ENCODE results near the gene BICC1. TPM values are rescaled to one million over a fixed set of nuclear protein-coding genes. Genes with fewer than 3 reads are reported as not detected.

The BICC1 gene
- total and polyA plus RNA-seq, 2 of the 4 experiments (the other 2 are of a cell fraction): 5.7 to 42.5 TPM

DNA sequence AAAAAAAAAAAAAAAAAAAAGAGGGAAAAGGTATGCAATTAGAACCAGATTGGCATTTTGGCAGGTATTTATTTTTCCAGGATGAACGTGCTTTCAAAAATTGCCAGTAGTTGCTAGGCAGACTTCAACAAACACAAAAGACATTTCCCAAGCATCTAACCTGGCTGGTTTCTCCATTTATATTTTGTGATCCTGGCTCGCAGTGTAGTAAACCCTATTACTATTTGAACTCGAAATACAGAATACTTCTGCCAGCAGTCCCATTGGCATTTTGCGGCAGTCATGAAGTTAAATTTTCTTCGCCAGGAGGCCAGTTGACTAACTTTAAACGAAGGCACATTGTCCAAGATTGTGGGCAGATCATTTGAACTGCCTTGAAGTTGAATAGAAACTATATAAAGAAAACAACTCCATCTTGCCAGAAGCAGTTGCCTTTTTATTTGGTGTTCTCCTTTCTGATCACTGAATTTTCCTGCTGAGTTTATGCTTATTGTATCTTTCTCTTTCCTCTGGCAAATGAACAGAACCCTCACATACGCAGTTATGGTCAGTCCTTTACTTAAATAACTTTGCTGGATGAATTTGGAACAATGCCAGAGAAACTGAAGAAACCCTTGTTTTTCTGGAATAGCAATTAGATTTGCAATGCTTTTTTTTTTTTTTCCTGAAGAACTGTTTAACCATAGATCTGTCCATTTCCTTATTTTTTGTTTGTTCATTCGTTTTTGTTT, 132.9 kb downstream of the BICC1 start:
- in situ Hi-C loops (cut with MboI; ENCODE audit: low sequenced_read_pairs) (no loop called here), dilution Hi-C loops (cut with HindIII; ENCODE audit: low sequenced_read_pairs, unreplicated experiment) (no loop called here), intact Hi-C loops (cut with micrococcal nuclease) (loop anchor here (5.0 kb wide), 1 partner anchor 112 kb away; no protein-coding TSS in a partner anchor)
- no TSS peak for BruUV-seq (replicated peaks)
- H3K36me3 ChIP-seq (ENCODE audit: control insufficient read depth, insufficient read depth, low read length): 0 out of 2 replicates have a peak, but pooled peaks cover 2% of the 10 kb centered on the region
- no peak overlapping the region for H2BK120ac ChIP-seq (ENCODE audit: low read depth, low read length)
- H3K27me3 ChIP-seq (ENCODE audit: control insufficient read depth, insufficient read depth, low read length): no peaks in the 10 kb centered on the region
- no peak for DNase-seq
- H3K4me2 ChIP-seq (ENCODE audit: low read depth, low read length): no peak overlapping the region
- H3K4me1 ChIP-seq (ENCODE audit: control insufficient read depth, insufficient read depth, low read length): peaks cover 16% of the 10 kb centered on the region; the same call in 1 of the 2 replicates
- H2AFZ ChIP-seq (replicated peaks; ENCODE audit: low read length, poor library complexity): no peak overlapping the region
- H2BK20ac ChIP-seq (ENCODE audit: low read depth, low read length): no peak overlapping the region
- no peak for ATAC-seq (ENCODE audit: low read depth)
- no peak overlapping the region for H3K23ac ChIP-seq (ENCODE audit: low read depth, low read length)
- no peak overlapping the region for H3K9ac ChIP-seq (ENCODE audit: low read depth, low read length)
- H4K8ac ChIP-seq (ENCODE audit: low read depth in 2 of 2, low read length in 2 of 2): no peak overlapping the region
- CTCF ChIA-PET: interaction anchor here (0.7 to 1.7 kb wide), 2 partner anchors 111 to 115 kb away, joined by 3 to 4 read pairs; no protein-coding TSS in a partner anchor
- H4K5ac ChIP-seq (ENCODE audit: low read depth, low read length): no peak overlapping the region
- peaks cover 34 to 48% of the 10 kb centered on the region in 2 experiments for H3K79me1 ChIP-seq (ENCODE audit: low read depth in 1 of 2, low read length in 2 of 2)
- no peak overlapping the region for H2BK15ac ChIP-seq (ENCODE audit: low read depth, low read length)
- no peak overlapping the region for H2BK5ac ChIP-seq (ENCODE audit: low read depth, low read length, poor library complexity, severe bottlenecking)
- no peak overlapping the region; the same call in 1 of the 2 replicates for H3K18ac ChIP-seq (ENCODE audit: low read depth, low read length)
- H4K20me1 ChIP-seq (ENCODE audit: insufficient read depth, low read length): peaks cover 3% of the 10 kb centered on the region; the same call in 1 of the 2 replicates
- H4K91ac ChIP-seq (ENCODE audit: insufficient read depth, low read depth, low read length): no peak overlapping the region
- no peak overlapping the region for H3K4ac ChIP-seq (ENCODE audit: low read depth, low read length)
- H2AK5ac ChIP-seq (ENCODE audit: low read depth, low read length): no peak overlapping the region
- WGBS, 2 experiments (ENCODE audit: extremely low coverage in 2 of 2, insufficient read length in 1 of 2): no CpG with 5 or more reads among the region's 8 CpGs
- H3K9me1 ChIP-seq (ENCODE audit: insufficient read depth, low read length): peaks cover 10% of the 10 kb centered on the region; the same call in 1 of the 2 replicates
- no peak overlapping the region for H3K4me3 ChIP-seq (ENCODE audit: insufficient read depth, low read depth, low read length)
- H3K14ac ChIP-seq (replicated peaks; ENCODE audit: low read depth, low read length): no peak overlapping the region
- no peaks in the 10 kb centered on the region for H3K9me3 ChIP-seq (ENCODE audit: control insufficient read depth, insufficient read depth, low read length)
- no peak overlapping the region for H2AK9ac ChIP-seq (replicated peaks; ENCODE audit: low read depth, low read length, poor library complexity)
- no peak overlapping the region for H3K27ac ChIP-seq (ENCODE audit: insufficient read depth, low read length)
- POLR2A ChIA-PET (ENCODE audit: unreplicated experiment): no interaction called here
- H3K56ac ChIP-seq (ENCODE audit: extremely low read depth, insufficient read depth, low read length): no peak overlapping the region
- TF ChIP-seq RAD21 (IDR thresholded peaks at IDR 0.05; ENCODE audit: low read length): no peak
- TF ChIP-seq NFE2L2 (IDR thresholded peaks at IDR 0.05; ENCODE audit: low read depth, low read length): no peak
- no peak for TF ChIP-seq POLR2A (IDR thresholded peaks at IDR 0.05; ENCODE audit: low read depth, low read length)
- TF ChIP-seq RCOR1 (IDR thresholded peaks at IDR 0.05; ENCODE audit: insufficient replicate concordance, low read length): no peak
- no peak for TF ChIP-seq MAFK (IDR thresholded peaks at IDR 0.05; ENCODE audit: low read depth, low read length)
- TF ChIP-seq CTCF (conservative IDR thresholded peaks at IDR 0.05; ENCODE audit: low read depth, low read length): no peak
- no peak for TF ChIP-seq BHLHE40 (IDR thresholded peaks at IDR 0.05; ENCODE audit: low read depth, low read length)
- no peak for TF ChIP-seq FOS (IDR thresholded peaks at IDR 0.05; ENCODE audit: low read depth, low read length)
- no peak for TF ChIP-seq USF2 (IDR thresholded peaks at IDR 0.05; ENCODE audit: low read depth, low read length)
- TF ChIP-seq MAZ (IDR thresholded peaks at IDR 0.05; ENCODE audit: borderline replicate concordance, low read depth, low read length): no peak
- no peak for TF ChIP-seq CEBPB (IDR thresholded peaks at IDR 0.05; ENCODE audit: low read depth, low read length)
- TF ChIP-seq MXI1 (IDR thresholded peaks at IDR 0.05; ENCODE audit: borderline replicate concordance, low read depth, low read length): no peak
- no peak for TF ChIP-seq SMC3 (IDR thresholded peaks at IDR 0.05; ENCODE audit: low read depth, low read length)
- TF ChIP-seq RFX5 (IDR thresholded peaks at IDR 0.05; ENCODE audit: low read depth, low read length): no peak
- TF ChIP-seq, protein P1, sequence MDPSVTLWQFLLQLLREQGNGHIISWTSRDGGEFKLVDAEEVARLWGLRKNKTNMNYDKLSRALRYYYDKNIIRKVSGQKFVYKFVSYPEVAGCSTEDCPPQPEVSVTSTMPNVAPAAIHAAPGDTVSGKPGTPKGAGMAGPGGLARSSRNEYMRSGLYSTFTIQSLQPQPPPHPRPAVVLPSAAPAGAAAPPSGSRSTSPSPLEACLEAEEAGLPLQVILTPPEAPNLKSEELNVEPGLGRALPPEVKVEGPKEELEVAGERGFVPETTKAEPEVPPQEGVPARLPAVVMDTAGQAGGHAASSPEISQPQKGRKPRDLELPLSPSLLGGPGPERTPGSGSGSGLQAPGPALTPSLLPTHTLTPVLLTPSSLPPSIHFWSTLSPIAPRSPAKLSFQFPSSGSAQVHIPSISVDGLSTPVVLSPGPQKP (IDR thresholded peaks at IDR 0.05; ENCODE audit: borderline replicate concordance, low read depth, low read length): no peak

All from IMR-90 (cell line).